ENCODE data around the gene BCL11A. TPM values are rescaled to one million over a fixed set of nuclear protein-coding genes. Genes with fewer than 3 reads are reported as not detected.

The BCL11A gene
- total RNA-seq, 1 donor from 2014 or later, result 0.67 TPM

DNA sequence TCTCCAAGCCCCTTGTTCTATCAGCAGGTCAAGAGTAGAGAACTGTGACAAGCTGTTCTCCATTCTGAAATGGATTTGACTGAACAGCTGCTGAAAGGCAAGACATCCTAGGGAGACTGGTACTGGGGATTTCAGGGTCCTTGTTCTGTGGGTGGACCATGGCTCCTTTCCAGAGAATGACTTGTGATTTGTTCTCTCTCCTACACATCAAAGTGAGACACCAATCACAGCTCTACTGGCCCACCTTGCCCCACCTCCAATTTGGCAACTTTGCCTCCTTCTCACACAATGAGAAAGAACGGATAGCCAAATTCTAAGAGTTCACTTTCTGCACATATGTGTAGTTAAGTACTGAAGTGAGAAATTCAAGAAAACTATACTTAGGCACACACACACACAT, 67.4 kb downstream of the BCL11A start:
- H3F3A ChIP-seq (ENCODE audit: low read depth), result no peaks in the 10 kb centered on the region
- TF ChIP-seq EZH2phosphoT487 (IDR thresholded peaks at IDR 0.05), result no peak
- TF ChIP-seq, protein P1, sequence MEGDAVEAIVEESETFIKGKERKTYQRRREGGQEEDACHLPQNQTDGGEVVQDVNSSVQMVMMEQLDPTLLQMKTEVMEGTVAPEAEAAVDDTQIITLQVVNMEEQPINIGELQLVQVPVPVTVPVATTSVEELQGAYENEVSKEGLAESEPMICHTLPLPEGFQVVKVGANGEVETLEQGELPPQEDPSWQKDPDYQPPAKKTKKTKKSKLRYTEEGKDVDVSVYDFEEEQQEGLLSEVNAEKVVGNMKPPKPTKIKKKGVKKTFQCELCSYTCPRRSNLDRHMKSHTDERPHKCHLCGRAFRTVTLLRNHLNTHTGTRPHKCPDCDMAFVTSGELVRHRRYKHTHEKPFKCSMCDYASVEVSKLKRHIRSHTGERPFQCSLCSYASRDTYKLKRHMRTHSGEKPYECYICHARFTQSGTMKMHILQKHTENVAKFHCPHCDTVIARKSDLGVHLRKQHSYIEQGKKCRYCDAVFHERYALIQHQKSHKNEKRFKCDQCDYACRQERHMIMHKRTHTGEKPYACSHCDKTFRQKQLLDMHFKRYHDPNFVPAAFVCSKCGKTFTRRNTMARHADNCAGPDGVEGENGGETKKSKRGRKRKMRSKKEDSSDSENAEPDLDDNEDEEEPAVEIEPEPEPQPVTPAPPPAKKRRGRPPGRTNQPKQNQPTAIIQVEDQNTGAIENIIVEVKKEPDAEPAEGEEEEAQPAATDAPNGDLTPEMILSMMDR (IDR thresholded peaks at IDR 0.05), result no peak
- H3K9me3 ChIP-seq (ENCODE audit: low read depth), result no peaks in the 10 kb centered on the region
- no peaks in the 10 kb centered on the region for H3K36me3 ChIP-seq
- Mint-ChIP-seq H3K4me1 (peaks cover 15% of the 10 kb centered on the region), H3K27ac (no peak overlapping the region), H3K36me3 (no peaks in the 10 kb centered on the region), H3K27me3 (ENCODE audit: insufficient read depth, low read depth) (peaks cover 4% of the 10 kb centered on the region), H3K9me3 (no peaks in the 10 kb centered on the region), H3K4me3 (no peak overlapping the region)
- H3K27me3 ChIP-seq, result no peaks in the 10 kb centered on the region
- no peak overlapping the region for H3K4me2 ChIP-seq
- H4K20me1 ChIP-seq (ENCODE audit: low read depth), result no peaks in the 10 kb centered on the region
- H3K9ac ChIP-seq, result no peak overlapping the region
- no peak overlapping the region for H3K27ac ChIP-seq
- peaks cover 10% of the 10 kb centered on the region for H3K4me1 ChIP-seq
- H3K4me3 ChIP-seq, result no peak overlapping the region
- no peaks in the 10 kb centered on the region for H3K79me2 ChIP-seq (ENCODE audit: low read depth)
- DNase-seq (ENCODE audit: low spot score), result no peak
- H2AFZ ChIP-seq (replicated peaks), result no peak overlapping the region

DNA sequence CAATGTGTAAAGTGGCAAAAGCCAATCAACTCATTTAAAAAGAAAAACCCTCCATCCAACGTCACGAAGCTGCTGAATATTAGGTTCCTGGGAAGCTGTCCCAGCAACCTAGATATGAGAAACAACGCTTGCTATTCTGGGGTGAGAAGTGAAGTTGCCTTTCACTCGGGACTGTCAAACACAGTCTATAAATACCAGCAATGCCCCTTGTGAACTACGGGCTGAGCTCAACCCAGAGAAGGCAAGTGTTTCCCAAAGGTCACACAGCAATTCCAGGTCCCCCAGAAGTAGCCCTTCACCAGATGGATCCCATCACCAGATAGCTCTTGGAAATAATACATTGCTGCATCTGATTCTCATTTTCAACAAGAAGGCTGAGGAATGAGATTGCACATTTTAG, 67.9 kb downstream of the BCL11A start:
- no peaks in the 10 kb centered on the region for H3K27me3 ChIP-seq
- H3K9ac ChIP-seq, result no peak overlapping the region
- no peak overlapping the region for H3K27ac Mint-ChIP-seq
- H3K4me2 ChIP-seq, result no peak overlapping the region
- peaks cover 10% of the 10 kb centered on the region for H3K4me1 ChIP-seq
- no peaks in the 10 kb centered on the region for H3F3A ChIP-seq (ENCODE audit: low read depth)
- no peak for TF ChIP-seq EZH2 (IDR thresholded peaks at IDR 0.05)
- TF ChIP-seq, protein P1 (IDR thresholded peaks at IDR 0.05), result no peak
- TF ChIP-seq EZH2phosphoT487 (IDR thresholded peaks at IDR 0.05), result no peak
- H3K27ac ChIP-seq, result no peak overlapping the region
- H3K4me3 ChIP-seq, result no peak overlapping the region
- no peaks in the 10 kb centered on the region for H4K20me1 ChIP-seq (ENCODE audit: low read depth)
- no peak overlapping the region for H2AFZ ChIP-seq (replicated peaks)
- H3K36me3 Mint-ChIP-seq, result no peaks in the 10 kb centered on the region
- no peak overlapping the region for H3K4me3 Mint-ChIP-seq
- no peaks in the 10 kb centered on the region for H3K9me3 Mint-ChIP-seq
- no peaks in the 10 kb centered on the region for H3K9me3 ChIP-seq (ENCODE audit: low read depth)
- DNase-seq (ENCODE audit: low spot score), result no peak
- peaks cover 4% of the 10 kb centered on the region for H3K27me3 Mint-ChIP-seq (ENCODE audit: insufficient read depth, low read depth)
- H3K36me3 ChIP-seq, result no peaks in the 10 kb centered on the region
- peaks cover 18% of the 10 kb centered on the region for H3K4me1 Mint-ChIP-seq
- no peaks in the 10 kb centered on the region for H3K79me2 ChIP-seq (ENCODE audit: low read depth)

GRCh38 chr2:60485055-60485454, 68.4 kb downstream of the BCL11A start:
- Histone ChIP-seq H2AFZ (replicated peaks) (no peak overlapping the region), H3K9ac (no peak overlapping the region), H3K27me3 (no peaks in the 10 kb centered on the region), H3K36me3 (no peaks in the 10 kb centered on the region), H3K4me1 (peaks cover 10% of the 10 kb centered on the region), H3K4me3 (no peak overlapping the region), H3K4me2 (no peak overlapping the region), H4K20me1 (ENCODE audit: low read depth) (no peaks in the 10 kb centered on the region), H3K9me3 (ENCODE audit: low read depth) (no peaks in the 10 kb centered on the region), H3K27ac (no peak overlapping the region), H3K79me2 (ENCODE audit: low read depth) (no peaks in the 10 kb centered on the region), H3F3A (ENCODE audit: low read depth) (no peaks in the 10 kb centered on the region)
- Mint-ChIP-seq H3K27ac (no peak overlapping the region), H3K27me3 (ENCODE audit: insufficient read depth, low read depth) (peaks cover 4% of the 10 kb centered on the region), H3K4me3 (no peak overlapping the region), H3K36me3 (no peaks in the 10 kb centered on the region), H3K9me3 (no peaks in the 10 kb centered on the region), H3K4me1 (peaks cover 18% of the 10 kb centered on the region)
- no peak for DNase-seq (ENCODE audit: low spot score)
- no peak for TF ChIP-seq EZH2 (IDR thresholded peaks at IDR 0.05)
- no peak for TF ChIP-seq EZH2phosphoT487 (IDR thresholded peaks at IDR 0.05)
- TF ChIP-seq, protein P1 (IDR thresholded peaks at IDR 0.05), result no peak

Measured in neural progenitor cell (in vitro differentiated cells).